Suprapubic skin (tissue), 4 donors: ENCODE data around the gene ABCC8.

Experiments
- POLR2A ChIP-seq, 2 donors: fragments of 450-650 bp; IDR thresholded peaks; one replicate each; pipeline ENCODE4 v1.6.1; 2017; ENCODE audit warnings: antibody characterized with exemption in 2 of 2, mild to moderate bottlenecking in 2 of 2, moderate library complexity in 2 of 2
- POLR2AphosphoS5 ChIP-seq, 3 donors: sonication (generic); formaldehyde crosslinking; IDR thresholded peaks; one replicate each; pipeline ENCODE4 v1.6.1; 2017; ENCODE audit warnings: antibody characterized with exemption in 3 of 3
- TF ChIP-seq, protein P1 (sequence below), 2 donors: fragments of 200-600 bp in 1 of 2; fragments of 450-650 bp in 1 of 2; sonication (generic) in 1 of 2; IDR thresholded peaks; one replicate each; pipeline ENCODE4 v1.5.1; 2016 to 2019; ENCODE audit warnings: antibody characterized with exemption in 2 of 2, mild to moderate bottlenecking in 1 of 2, moderate library complexity in 1 of 2

DNA sequence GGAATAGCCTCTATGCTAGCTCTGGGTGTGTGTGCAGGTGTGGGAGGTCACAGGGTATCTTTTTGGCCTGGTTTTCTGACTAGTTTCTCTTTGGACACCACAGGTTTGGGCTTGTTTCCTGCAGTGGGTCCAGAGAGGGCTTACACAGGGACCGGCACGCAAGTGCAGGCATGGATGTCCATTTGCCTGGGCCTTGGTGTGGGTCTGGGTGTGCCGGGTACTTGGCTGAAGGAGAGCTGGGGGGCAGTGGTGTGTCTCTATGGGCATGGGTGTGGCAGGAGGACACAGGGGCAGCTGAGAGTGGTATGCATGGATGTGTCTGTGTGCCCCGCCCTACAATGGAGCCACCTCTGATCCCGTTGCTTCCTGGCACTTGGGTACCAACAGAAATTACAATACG lies 80.7 kb downstream of the ABCC8 start:
- TF ChIP-seq, protein P1, sequence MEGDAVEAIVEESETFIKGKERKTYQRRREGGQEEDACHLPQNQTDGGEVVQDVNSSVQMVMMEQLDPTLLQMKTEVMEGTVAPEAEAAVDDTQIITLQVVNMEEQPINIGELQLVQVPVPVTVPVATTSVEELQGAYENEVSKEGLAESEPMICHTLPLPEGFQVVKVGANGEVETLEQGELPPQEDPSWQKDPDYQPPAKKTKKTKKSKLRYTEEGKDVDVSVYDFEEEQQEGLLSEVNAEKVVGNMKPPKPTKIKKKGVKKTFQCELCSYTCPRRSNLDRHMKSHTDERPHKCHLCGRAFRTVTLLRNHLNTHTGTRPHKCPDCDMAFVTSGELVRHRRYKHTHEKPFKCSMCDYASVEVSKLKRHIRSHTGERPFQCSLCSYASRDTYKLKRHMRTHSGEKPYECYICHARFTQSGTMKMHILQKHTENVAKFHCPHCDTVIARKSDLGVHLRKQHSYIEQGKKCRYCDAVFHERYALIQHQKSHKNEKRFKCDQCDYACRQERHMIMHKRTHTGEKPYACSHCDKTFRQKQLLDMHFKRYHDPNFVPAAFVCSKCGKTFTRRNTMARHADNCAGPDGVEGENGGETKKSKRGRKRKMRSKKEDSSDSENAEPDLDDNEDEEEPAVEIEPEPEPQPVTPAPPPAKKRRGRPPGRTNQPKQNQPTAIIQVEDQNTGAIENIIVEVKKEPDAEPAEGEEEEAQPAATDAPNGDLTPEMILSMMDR (IDR thresholded peaks at IDR 0.05): no peak
- no peak for TF ChIP-seq POLR2A (IDR thresholded peaks at IDR 0.05)
- TF ChIP-seq POLR2AphosphoS5 (IDR thresholded peaks at IDR 0.05): no peak
